Coronary artery (tissue), 2 donors: Measurements from ENCODE around the gene SYNE1.

Experiments
- DNase-seq: peaks from one replicate; pipeline ENCODE4 v3.0.0-alpha.2; 2017; ENCODE audit warnings: low spot score
- H3K27ac ChIP-seq, 2 donors: fragments of 200-600 bp; sonication (generic); one replicate each; pipeline ENCODE4 v1.5.1; 2016 to 2019
- H3K4me3 ChIP-seq: fragments of 200-600 bp; sonication (generic); 2 replicates; pipeline ENCODE4 v1.5.1; 2016; ENCODE audit warnings: mild to moderate bottlenecking, moderate library complexity
- CTCF ChIP-seq: fragments of 200-600 bp; sonication (generic); IDR thresholded peaks from one replicate; pipeline ENCODE4 v1.5.1; 2019; ENCODE audit warnings: antibody characterized with exemption

SYNE1 gene

GRCh38 chr6:152292555-152292954, 344.6 kb downstream of the SYNE1 start:
- no peak for DNase-seq
- H3K4me3 ChIP-seq: no peak overlapping the region
- H3K27ac ChIP-seq: no peak overlapping the region
- no peak for TF ChIP-seq CTCF

GRCh38 chr6:152290693-152291092, 346.5 kb downstream of the SYNE1 start:
- no peak for DNase-seq
- no peak for TF ChIP-seq CTCF
- no peak overlapping the region for H3K4me3 ChIP-seq
- no peak overlapping the region for H3K27ac ChIP-seq

GRCh38 chr6:152277826-152278329, 359.3 kb downstream of the SYNE1 start:
- TF ChIP-seq CTCF: no peak
- no peak for DNase-seq
- H3K4me3 ChIP-seq: no peak overlapping the region
- H3K27ac ChIP-seq: no peak overlapping the region

- no peak for DNase-seq
- H3K4me3 ChIP-seq: no peak overlapping the region
- TF ChIP-seq CTCF: no peak
- H3K27ac ChIP-seq: peak overlapping the region; percentile 58 to 78
These were observed 363.5 kb downstream of the SYNE1 start for GRCh38 chr6:152273638-152274037.

DNA sequence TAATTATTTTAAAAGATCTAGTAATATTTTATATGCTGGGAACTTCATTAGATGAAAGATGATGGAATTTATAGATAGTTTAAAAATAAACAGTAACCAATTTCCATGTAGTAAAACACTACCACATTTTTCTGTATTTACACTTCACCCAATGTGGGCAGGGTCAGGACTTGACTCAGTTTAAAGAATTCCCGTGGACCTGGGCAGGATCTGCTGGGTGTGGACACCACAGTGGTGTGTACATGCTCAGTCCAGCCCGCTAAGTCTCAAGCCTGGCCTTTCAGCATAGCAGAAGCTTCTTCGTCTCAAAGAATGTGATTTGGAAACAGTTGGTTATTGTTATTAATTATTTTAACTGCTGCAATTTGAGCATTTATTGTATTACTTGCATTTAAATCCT, 364.2 kb downstream of the SYNE1 start:
- no peak overlapping the region for H3K4me3 ChIP-seq
- no peak for TF ChIP-seq CTCF
- DNase-seq: no peak
- H3K27ac ChIP-seq: peak overlapping the region; percentile 79 to 86

GRCh38 chr6:152272486-152272885, 364.7 kb downstream of the SYNE1 start:
- no peak for DNase-seq
- no peak for TF ChIP-seq CTCF
- Histone ChIP-seq H3K4me3 (no peak overlapping the region), H3K27ac (peak overlapping the region; percentile 79 to 86)

- TF ChIP-seq CTCF: no peak
- H3K27ac ChIP-seq: peak overlapping the region; percentile 79 to 86
- peak overlapping the region; percentile 21 for H3K4me3 ChIP-seq
- peak; percentile 77 for DNase-seq
These were observed 365.2 kb downstream of the SYNE1 start for GRCh38 chr6:152271776-152272464.
